Stomach (tissue), 4 donors: ENCODE measurements around the gene IPO5.

Source experiments
- EP300 ChIP-seq: sonication (generic); formaldehyde crosslinking; IDR thresholded peaks from one replicate; pipeline ENCODE4 v1.6.1; 2017; ENCODE audit warnings: antibody characterized with exemption
- POLR2A ChIP-seq, 4 donors: fragments of 450-650 bp; IDR thresholded peaks; one replicate each; pipeline ENCODE4 v1.6.1; 2016; ENCODE audit warnings: antibody characterized with exemption in 4 of 4, control low read depth in 2 of 4, mild to moderate bottlenecking in 1 of 4, moderate library complexity in 1 of 4
- TF ChIP-seq, protein P1 (sequence below), 7 experiments: fragments of 450-650 bp in 4 of 7; fragments of 200-600 bp in 3 of 7; sonication (generic) in 3 of 7; IDR thresholded peaks; one replicate each; pipeline ENCODE4 v1.5.1; 2016 to 2019; ENCODE audit warnings: antibody characterized with exemption in 7 of 7, control low read depth in 2 of 7, mild to moderate bottlenecking in 1 of 7

DNA sequence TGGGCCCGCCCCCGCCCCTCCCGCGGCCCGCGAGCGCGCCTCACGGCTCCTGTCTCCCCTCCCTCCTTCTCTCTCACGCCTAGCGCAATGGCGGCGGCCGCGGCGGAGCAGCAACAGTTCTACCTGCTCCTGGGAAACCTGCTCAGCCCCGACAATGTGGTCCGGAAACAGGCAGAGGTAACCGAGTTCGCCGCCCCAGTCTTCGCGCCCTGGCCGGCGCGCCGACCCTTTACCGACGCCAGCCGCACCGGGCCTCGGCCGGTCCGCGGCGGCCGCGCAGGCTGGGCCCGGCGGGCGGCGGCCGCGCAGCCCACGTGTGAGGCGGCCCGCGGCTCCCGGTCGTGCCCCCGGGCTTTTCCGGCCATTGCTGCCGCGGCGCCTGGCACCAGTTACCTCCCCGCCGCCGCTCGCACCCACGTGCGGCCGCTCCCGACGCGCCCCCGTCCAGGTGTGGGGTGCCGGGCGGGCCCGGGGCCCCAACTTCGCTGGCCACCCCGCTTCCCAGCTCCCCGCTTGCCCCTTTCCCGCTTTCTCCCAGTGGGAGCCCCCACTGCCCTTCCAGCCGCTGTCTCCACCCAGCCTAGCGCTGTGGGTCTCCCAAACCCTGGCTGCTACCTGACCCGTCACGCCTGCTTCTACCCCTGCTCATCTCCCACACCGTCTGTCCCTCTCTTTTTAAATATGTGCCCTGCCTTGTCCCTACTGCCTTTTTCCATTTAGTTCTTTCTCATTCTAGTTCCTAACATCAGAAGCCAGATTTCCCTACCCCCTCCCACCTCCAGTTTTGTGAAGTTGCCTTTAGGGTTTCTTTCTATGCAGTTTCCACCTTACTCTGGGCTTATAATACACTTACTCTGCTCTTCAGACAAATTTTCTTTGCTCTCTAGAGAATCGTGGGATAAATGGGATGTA, 23.4 kb downstream of the IPO5 start:
- TF ChIP-seq POLR2A (IDR thresholded peaks at IDR 0.05) = no peak
- TF ChIP-seq, protein P1, sequence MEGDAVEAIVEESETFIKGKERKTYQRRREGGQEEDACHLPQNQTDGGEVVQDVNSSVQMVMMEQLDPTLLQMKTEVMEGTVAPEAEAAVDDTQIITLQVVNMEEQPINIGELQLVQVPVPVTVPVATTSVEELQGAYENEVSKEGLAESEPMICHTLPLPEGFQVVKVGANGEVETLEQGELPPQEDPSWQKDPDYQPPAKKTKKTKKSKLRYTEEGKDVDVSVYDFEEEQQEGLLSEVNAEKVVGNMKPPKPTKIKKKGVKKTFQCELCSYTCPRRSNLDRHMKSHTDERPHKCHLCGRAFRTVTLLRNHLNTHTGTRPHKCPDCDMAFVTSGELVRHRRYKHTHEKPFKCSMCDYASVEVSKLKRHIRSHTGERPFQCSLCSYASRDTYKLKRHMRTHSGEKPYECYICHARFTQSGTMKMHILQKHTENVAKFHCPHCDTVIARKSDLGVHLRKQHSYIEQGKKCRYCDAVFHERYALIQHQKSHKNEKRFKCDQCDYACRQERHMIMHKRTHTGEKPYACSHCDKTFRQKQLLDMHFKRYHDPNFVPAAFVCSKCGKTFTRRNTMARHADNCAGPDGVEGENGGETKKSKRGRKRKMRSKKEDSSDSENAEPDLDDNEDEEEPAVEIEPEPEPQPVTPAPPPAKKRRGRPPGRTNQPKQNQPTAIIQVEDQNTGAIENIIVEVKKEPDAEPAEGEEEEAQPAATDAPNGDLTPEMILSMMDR (IDR thresholded peaks at IDR 0.05) = no peak
- no peak for TF ChIP-seq EP300
